ENCODE data around the gene ROPN1.
"Not testable (repeated sequence)": the region's sequence is repeated elsewhere in the genome, so short reads cannot be mapped to it uniquely, and the experiment has no call there.

ROPN1 gene

DNA sequence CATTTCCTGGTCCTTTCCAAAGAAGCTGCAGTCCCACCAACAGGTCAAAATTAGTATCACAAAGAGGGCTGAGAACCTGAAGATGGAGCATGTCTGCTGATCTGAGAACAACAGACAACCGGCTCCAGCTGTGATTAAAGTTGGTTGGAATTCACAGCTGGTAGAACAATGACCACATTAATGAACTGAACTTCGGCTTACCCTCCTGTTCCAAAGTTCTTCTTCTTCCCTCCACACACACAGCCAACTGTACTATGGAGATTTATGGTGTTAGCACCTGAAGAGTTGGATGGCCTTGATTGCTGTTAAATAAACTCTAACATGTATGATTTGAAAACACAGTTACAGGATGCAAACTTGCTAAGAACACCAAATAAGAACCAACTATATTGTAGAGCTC lies 27.4 kb upstream of the ROPN1 start:
- no peak for DNase-seq (ENCODE audit: low read depth in 1 of 2, low spot score in 1 of 2)
- in situ Hi-C loops (cut with HindIII; ENCODE audit: low pct_unique_long_range_greater_than_20kb, low sequenced_read_pairs), result no loop called here
- no peak for TF ChIP-seq JUND (IDR thresholded peaks at IDR 0.05; ENCODE audit: low read depth)

DNA sequence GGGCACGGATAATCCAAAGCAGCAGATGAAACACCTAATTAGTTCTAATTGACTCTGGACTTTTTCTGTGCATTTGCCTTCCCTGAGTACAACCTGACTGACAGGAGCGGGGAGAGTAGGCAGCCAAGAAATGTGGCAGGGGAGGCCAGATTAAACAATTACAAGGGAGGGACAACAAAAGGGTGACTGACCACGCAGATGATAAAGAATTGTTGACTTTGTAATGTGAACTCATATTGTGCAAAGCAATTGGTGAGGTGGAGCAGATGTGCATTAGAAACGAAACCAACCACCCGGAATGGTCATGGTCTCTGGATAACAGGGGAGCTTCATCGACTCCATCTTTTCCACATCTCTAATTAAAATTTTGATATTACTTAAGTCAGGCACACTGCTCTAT lies 25.6 kb upstream of the ROPN1 start:
- DNase-seq (ENCODE audit: low read depth in 1 of 2, low spot score in 1 of 2); in situ Hi-C loops (cut with HindIII; ENCODE audit: low pct_unique_long_range_greater_than_20kb, low sequenced_read_pairs): not testable (repeated sequence)

DNA sequence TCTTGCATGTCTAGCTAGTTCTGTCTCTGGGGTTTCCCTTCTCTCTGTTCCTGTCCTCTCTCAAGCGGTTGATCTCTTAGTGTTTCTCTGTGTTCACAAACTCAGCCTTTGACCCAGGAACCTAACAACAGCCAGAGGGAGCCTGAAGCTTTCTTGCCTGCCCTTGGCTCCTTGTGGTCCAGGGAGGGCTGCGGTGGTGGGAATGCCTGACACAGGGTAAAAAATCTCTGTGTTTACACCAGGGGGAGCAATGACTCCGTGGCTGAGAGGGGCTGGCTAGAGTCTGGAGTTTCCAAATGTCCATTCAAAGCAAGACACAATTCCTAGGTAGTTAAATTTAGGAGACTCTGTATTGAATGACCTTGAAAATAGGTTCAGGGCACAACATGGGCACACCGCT lies 24.6 kb upstream of the ROPN1 start:
- peak; percentile 24 to 44 for DNase-seq (ENCODE audit: low read depth in 1 of 2, low spot score in 1 of 2)
- in situ Hi-C loops (cut with HindIII; ENCODE audit: low pct_unique_long_range_greater_than_20kb, low sequenced_read_pairs), result not testable (repeated sequence)

DNA sequence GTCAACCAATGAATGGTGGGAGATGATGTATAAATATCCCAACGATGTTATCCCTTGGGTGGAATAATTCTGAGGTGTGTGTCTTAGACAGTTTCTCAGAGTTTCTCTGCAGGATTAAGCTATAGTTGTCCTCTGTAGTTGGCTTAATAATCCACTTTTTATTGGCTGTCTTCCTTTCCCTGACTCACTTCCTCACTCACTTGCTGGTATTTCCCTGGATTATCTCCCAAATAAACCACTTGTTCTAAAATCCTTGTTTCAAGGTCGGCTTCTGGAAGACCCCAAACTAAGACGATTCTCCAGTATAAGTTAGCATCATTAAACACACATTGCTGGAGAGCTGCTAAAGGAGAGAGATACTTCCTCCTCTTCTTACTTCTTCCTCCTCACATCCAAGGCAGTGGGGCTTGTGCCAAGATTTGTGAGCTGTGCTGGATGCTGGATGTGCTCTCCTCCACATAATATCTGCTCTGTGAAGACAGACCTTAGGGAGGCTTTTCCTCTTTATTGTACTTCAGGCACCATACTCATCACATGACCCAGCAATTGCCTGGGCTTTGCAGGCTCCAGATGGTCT lies 22.5 kb upstream of the ROPN1 start:
- TF ChIP-seq JUND (IDR thresholded peaks at IDR 0.05; ENCODE audit: low read depth), result no peak
- no peak for DNase-seq (ENCODE audit: low read depth in 1 of 2, low spot score in 1 of 2)
- in situ Hi-C loops (cut with HindIII; ENCODE audit: low pct_unique_long_range_greater_than_20kb, low sequenced_read_pairs), result no loop called here

DNA sequence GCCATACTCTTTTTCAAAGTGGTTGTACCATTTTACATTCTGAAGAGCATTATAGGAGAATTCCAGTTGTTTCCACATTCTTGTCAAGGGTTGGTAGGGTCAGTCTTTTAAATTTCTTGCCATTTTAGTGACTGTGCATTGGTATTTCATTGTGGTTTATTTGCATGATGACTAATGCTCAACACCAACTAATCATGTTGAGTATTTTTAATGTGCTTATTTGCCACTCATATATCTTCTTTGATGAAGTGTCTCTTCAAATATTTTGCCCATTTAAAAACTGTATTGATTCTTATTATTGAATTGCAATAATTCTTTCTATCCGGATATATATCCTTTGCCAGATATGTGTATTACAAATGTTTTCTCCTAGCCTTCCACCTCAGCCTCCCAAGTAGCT lies 16.4 kb upstream of the ROPN1 start:
- DNase-seq (ENCODE audit: low read depth in 1 of 2, low spot score in 1 of 2); in situ Hi-C loops (cut with HindIII; ENCODE audit: low pct_unique_long_range_greater_than_20kb, low sequenced_read_pairs): not testable (repeated sequence)

DNA sequence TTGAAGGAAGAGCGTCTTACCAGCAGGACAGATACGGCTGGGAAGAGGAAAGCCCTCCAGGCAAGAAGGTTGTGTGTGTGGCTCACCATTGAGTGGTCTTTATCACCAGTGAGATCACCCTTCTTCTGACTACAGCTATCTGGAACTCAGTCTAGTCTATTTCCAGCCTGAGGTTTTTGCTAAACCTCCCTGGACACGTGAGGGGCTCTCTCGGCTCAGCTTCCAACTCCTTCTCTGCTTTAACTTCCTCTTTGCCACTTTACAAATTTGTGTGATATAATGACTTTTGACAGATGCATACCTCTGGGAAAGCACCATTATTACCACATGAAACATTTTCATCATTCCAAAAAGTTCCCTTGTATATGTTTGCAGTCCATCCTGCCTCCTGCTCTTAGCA lies 15.3 kb upstream of the ROPN1 start:
- no peak for TF ChIP-seq JUND (IDR thresholded peaks at IDR 0.05; ENCODE audit: low read depth)
- in situ Hi-C loops (cut with HindIII; ENCODE audit: low pct_unique_long_range_greater_than_20kb, low sequenced_read_pairs), result no loop called here
- no peak for DNase-seq (ENCODE audit: low read depth in 1 of 2, low spot score in 1 of 2)

DNA sequence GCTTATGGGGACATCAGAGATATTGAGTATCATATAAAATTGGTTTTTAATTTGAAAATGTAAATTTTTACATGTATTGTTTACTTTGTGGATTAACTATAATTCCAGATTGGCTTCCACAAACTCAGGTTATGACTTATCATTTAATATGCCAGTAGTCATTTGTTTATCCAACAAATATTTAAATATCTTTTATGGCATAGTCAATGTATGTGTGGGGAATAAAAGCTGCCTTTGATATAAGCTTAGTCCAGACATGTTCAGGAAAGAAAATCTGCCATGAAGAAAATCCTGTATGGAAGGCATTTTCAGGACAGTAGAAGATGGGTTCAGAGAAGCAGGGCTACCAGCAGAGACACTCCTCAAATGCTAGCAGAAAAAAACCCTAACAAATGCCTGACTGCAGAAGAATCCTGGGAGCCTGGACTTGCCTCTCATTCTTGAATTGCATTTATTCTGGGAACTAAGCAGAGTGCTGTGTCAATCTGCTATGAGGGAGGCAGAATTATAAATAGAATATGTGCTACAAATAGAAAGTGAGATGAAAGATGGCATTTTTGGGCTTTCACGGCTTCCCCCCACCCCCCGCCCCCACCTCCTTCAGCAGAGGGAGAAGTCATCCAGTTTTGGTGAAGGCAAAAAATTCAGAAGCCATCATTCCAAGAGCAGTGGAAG lies 10.6 kb upstream of the ROPN1 start:
- in situ Hi-C loops (cut with HindIII; ENCODE audit: low pct_unique_long_range_greater_than_20kb, low sequenced_read_pairs); DNase-seq (ENCODE audit: low read depth in 1 of 2, low spot score in 1 of 2): not testable (repeated sequence)

DNA sequence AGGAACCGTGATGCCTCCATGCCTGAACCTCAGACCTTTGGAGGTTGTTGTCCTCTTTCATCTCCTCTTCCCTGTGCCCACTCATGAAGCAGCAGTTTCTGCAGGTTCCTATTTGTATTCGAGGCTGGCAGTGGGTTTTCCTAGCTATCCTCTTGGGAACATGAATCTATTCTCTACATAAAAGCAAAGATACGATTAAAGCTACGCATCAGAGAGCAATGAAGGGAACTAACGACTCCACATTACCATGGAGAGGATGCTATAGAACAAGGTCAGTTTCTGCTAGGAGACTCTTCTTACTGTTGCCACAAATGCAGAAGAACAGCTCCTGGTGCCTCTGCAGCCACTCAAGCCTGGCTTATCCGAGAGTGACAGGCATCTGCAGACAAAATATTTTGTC lies 9.4 kb upstream of the ROPN1 start:
- in situ Hi-C loops (cut with HindIII; ENCODE audit: low pct_unique_long_range_greater_than_20kb, low sequenced_read_pairs); DNase-seq (ENCODE audit: low read depth in 1 of 2, low spot score in 1 of 2): not testable (repeated sequence)

DNA sequence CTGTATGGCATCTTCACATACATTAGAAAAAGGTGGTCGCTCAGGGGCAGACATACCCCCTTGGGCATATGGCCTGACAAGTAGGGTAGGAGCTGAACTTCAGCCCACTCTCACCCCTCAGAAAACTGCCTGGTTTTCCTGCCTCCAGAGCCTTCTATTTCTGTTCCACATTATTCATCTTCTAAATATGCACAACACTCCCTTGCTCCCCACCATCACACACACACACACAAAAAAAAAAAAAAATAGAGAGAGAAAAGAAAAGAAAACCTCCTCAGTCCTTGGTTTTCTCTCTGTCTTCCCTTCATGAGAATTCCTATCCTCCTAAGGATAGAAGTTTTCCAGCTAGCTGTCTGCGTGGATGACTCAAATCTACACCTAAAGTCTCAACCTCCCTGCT lies 5.6 kb upstream of the ROPN1 start:
- DNase-seq (ENCODE audit: low read depth in 1 of 2, low spot score in 1 of 2), result no peak
- TF ChIP-seq JUND (IDR thresholded peaks at IDR 0.05; ENCODE audit: low read depth), result no peak
- in situ Hi-C loops (cut with HindIII; ENCODE audit: low pct_unique_long_range_greater_than_20kb, low sequenced_read_pairs), result no loop called here

DNA sequence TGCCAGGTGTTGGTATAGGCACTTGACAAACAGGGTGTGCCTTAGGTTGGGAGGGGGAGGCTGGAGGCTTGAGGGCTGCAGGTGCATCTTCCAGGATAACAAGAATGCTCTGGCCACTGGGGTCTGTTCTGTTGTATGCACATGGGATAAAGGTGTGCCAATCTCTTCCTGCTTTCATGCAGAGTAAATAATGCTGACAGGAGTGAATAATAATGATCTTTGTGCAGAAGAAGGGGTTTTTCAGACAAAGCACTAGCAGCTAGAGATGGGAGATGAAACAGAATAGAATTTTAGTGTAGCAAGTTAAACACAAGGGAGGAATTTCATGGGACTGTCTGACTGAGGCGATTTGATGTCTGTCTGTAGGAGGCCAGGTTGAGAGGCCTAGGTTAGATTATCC lies 1.9 kb upstream of the ROPN1 start:
- TF ChIP-seq JUND (IDR thresholded peaks at IDR 0.05; ENCODE audit: low read depth), result no peak
- in situ Hi-C loops (cut with HindIII; ENCODE audit: low pct_unique_long_range_greater_than_20kb, low sequenced_read_pairs), result no loop called here
- DNase-seq (ENCODE audit: low read depth in 1 of 2, low spot score in 1 of 2), result no peak

DNA sequence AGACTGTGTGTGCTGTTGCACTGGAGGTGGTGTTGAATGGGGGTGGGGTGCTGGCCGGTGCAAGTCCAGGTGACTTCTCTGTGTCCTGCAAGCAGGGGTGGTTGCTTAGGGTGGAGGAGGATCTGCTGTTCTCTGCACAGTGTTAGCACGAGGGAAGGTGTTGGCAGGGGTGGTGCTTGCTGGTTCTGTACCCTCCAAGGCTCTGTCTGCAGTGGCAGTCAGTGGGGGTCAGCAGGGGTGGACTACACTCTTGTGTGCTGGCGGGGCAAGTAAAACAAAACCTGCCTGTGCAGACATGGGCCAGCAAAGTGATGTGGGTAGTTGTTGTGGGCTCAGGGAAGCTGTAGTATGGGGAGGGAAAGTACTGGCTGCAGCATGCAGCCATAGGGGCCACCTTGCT lies 5.5 kb downstream of the ROPN1 start:
- TF ChIP-seq JUND (IDR thresholded peaks at IDR 0.05; ENCODE audit: low read depth), result no peak
- in situ Hi-C loops (cut with HindIII; ENCODE audit: low pct_unique_long_range_greater_than_20kb, low sequenced_read_pairs), result no loop called here
- no peak for DNase-seq (ENCODE audit: low read depth in 1 of 2, low spot score in 1 of 2)

DNA sequence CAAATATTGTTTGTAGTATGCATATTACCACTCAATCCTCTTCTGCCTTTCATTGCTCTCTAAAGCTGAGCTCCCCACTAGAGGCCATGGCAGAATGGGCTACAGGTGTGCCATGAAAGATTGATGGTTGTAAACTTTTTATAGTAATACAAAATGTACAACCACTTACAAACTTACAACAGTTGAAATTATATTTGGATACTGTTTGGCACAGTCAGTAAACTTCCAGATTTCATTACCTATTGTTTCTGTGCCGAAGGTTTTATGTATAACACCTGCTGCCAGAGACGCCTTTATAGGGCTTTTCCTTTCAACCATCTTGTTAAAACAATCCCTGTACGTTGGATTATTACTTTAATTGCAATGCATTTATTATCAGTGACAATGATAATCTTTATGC lies 7.0 kb downstream of the ROPN1 start:
- DNase-seq (ENCODE audit: low read depth in 1 of 2, low spot score in 1 of 2), result no peak
- in situ Hi-C loops (cut with HindIII; ENCODE audit: low pct_unique_long_range_greater_than_20kb, low sequenced_read_pairs), result no loop called here

DNA sequence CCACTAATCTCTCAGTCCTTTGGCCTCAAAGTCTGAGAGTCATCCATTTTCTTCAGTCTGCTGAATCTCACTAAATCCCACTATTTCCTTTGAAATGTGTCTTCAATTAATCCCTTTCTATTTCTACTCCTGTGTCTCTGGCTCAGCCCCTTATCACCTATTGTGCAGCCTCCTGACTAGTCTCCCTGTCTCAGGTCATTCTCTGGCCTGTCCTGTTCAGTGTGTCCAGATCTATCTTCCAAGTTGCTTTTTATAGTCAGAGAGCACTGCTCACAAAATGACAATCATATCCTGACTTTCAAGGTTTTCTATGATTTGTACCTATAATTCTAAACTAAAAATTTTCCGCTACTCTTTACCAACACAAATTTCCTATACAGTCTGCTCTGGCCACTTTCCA lies 7.6 kb downstream of the ROPN1 start:
- in situ Hi-C loops (cut with HindIII; ENCODE audit: low pct_unique_long_range_greater_than_20kb, low sequenced_read_pairs), result no loop called here
- DNase-seq (ENCODE audit: low read depth in 1 of 2, low spot score in 1 of 2), result no peak
- no peak for TF ChIP-seq JUND (IDR thresholded peaks at IDR 0.05; ENCODE audit: low read depth)

More for the DNA sequence above, 7.0 kb downstream of the ROPN1 start:
- no peak for TF ChIP-seq JUND (IDR thresholded peaks at IDR 0.05; ENCODE audit: low read depth)

DNA sequence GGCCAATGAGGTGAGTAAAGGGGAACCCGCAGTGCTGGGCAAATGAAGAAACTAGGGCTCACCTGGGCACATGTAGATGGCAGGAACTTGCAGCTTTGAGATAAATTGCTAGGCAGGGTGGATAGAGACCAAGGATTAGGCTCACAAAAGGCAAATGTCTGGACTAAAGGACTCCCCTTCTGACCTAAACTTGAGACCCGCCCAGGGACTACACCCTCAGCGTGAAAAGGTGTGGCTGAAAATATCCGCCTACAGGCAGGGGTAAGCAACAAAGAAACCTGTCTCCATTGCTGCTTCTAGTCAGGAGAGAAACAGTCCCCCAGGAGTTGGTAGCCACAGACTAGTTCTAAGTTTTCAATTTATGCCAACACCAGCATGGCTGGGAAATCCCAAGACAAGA lies 10.6 kb downstream of the ROPN1 start:
- in situ Hi-C loops (cut with HindIII; ENCODE audit: low pct_unique_long_range_greater_than_20kb, low sequenced_read_pairs); DNase-seq (ENCODE audit: low read depth in 1 of 2, low spot score in 1 of 2): not testable (repeated sequence)

Measured in T47D (cell line).